B cell (primary cell): Measurements from ENCODE around the gene PTPRT. TPM values are rescaled to one million over a fixed set of nuclear protein-coding genes. Genes with fewer than 3 reads are reported as not detected.

Source experiments
- ATAC-seq: fragments of 200-7000 bp; cut with Tn5 transposase; one replicate; pipeline ENCODE4 v1.10.0; 2021; ENCODE audit warnings: low read depth, mild to moderate bottlenecking, moderate number of reproducible peaks, moderate library complexity
- CTCF ChIA-PET: fragments of 350-600 bp; sonication (Branson Sonifier 250); formaldehyde crosslinking; loops from one replicate; lab custom pipeline; 2021; ENCODE audit warnings: antibody characterized with exemption, inconsistent platforms; lab: Charles Lee
- POLR2A ChIA-PET: fragments of 350-600 bp; sonication (Branson Sonifier 250); formaldehyde crosslinking; loops from one replicate; lab custom pipeline; 2021; ENCODE audit warnings: antibody characterized with exemption; lab: Charles Lee
- DNase-seq: peaks from one replicate; pipeline ENCODE4 v3.0.0; 2013
- H2AFZ ChIP-seq: 2 replicates; pipeline ENCODE4 v1.6.1; 2012; ENCODE audit warnings: mild to moderate bottlenecking, low read depth, low read length; ENCODE audit not compliant: insufficient read depth, poor library complexity, severe bottlenecking
- H3K27ac ChIP-seq, 2 donors: 1 replicate in 1 of 2; 2 replicates in 1 of 2; pipeline ENCODE4 v1.5.1; 2012 to 2013; ENCODE audit warnings: low read length in 2 of 2, mild to moderate bottlenecking in 2 of 2, moderate library complexity in 1 of 2
- H3K27me3 ChIP-seq, 4 experiments: fragments of 200-600 bp in 1 of 4; sonication (generic) in 1 of 4; replicated peaks in 1 of 4; 1 replicate in 2 of 4; 2 replicates in 2 of 4; pipeline versions ENCODE4 v1.6.1 to v1.7.0; 2013 to 2016; ENCODE audit warnings: low read length in 3 of 4, mild to moderate bottlenecking in 2 of 4, mixed read lengths in 1 of 4, moderate library complexity in 1 of 4; ENCODE audit not compliant: insufficient read depth in 4 of 4, control insufficient read depth in 3 of 4; ENCODE audit errors: control extremely low read depth in 1 of 4
- H3K36me3 ChIP-seq, 2 experiments: replicated peaks in 1 of 2; 1 replicate in 1 of 2; 2 replicates in 1 of 2; pipeline versions ENCODE4 v1.6.1 to v1.7.1; 2013; ENCODE audit warnings: low read length in 1 of 2; ENCODE audit not compliant: insufficient read depth in 2 of 2, control insufficient read depth in 1 of 2; ENCODE audit errors: control extremely low read depth in 1 of 2, extremely low read depth in 1 of 2
- H3K4me1 ChIP-seq, 2 donors: fragments of 200-600 bp in 1 of 2; sonication (generic) in 1 of 2; 1 replicate in 1 of 2; 2 replicates in 1 of 2; pipeline versions ENCODE4 v1.5.1 to v1.6.1; 2013 to 2017; ENCODE audit warnings: low read length in 2 of 2; ENCODE audit not compliant: control insufficient read depth in 2 of 2, insufficient read depth in 2 of 2
- H3K4me2 ChIP-seq: replicated peaks from 2 replicates; pipeline ENCODE3; 2012; ENCODE audit warnings: mild to moderate bottlenecking, low read depth, low read length; ENCODE audit not compliant: poor library complexity, severe bottlenecking
- H3K4me3 ChIP-seq, 5 experiments: fragments of 200-600 bp in 1 of 5; sonication (generic) in 1 of 5; 1 replicate in 3 of 5; 2 replicates in 2 of 5; pipeline versions ENCODE4 v1.5.1 to v1.7.0; 2011 to 2016; ENCODE audit warnings: low read length in 4 of 5, mild to moderate bottlenecking in 4 of 5, low read depth in 2 of 5, control low read depth in 1 of 5, moderate library complexity in 1 of 5; ENCODE audit not compliant: insufficient read depth in 1 of 5; ENCODE audit errors: control extremely low read depth in 1 of 5, extremely low read depth in 1 of 5
- H3K79me2 ChIP-seq: fragments of 200-600 bp; sonication (generic); one replicate; pipeline ENCODE4 v1.6.0; 2016; ENCODE audit warnings: low read length; ENCODE audit not compliant: control insufficient read depth, insufficient read depth
- H3K9ac ChIP-seq: fragments of 200-600 bp; sonication (generic); 2 replicates; pipeline ENCODE4 v1.6.1; 2017; ENCODE audit warnings: mild to moderate bottlenecking, low read length, moderate library complexity
- H3K9me3 ChIP-seq, 3 donors: one replicate each; pipeline versions ENCODE4 v1.6.1 to v1.7.1; 2013; ENCODE audit warnings: low read length in 2 of 3; ENCODE audit not compliant: control insufficient read depth in 2 of 3, insufficient read depth in 1 of 3; ENCODE audit errors: control extremely low read depth in 1 of 3
- H4K20me1 ChIP-seq: 2 replicates; pipeline ENCODE4 v1.6.0; 2012; ENCODE audit warnings: mild to moderate bottlenecking, low read length; ENCODE audit not compliant: insufficient read depth, control insufficient read depth, poor library complexity, severe bottlenecking
- H3K27ac Mint-ChIP-seq: one replicate; pipeline ENCODE4 v1.8.0; 2021; ENCODE audit warnings: mixed read lengths
- H3K27me3 Mint-ChIP-seq: one replicate; pipeline ENCODE4 v1.8.0; 2021; ENCODE audit warnings: mixed read lengths
- H3K4me1 Mint-ChIP-seq: one replicate; pipeline ENCODE4 v1.8.0; 2021; ENCODE audit warnings: mixed read lengths
- H3K4me3 Mint-ChIP-seq: one replicate; pipeline ENCODE4 v1.8.0; 2021; ENCODE audit warnings: mixed read lengths
- H3K9me3 Mint-ChIP-seq: one replicate; pipeline ENCODE4 v1.8.0; 2022; ENCODE audit warnings: mixed read lengths; ENCODE audit not compliant: insufficient read depth
- EZH2 ChIP-seq: IDR thresholded peaks from 2 replicates; pipeline ENCODE4 v1.6.1; 2012; ENCODE audit warnings: borderline replicate concordance, low read depth, mild to moderate bottlenecking, moderate library complexity, low read length; ENCODE audit not compliant: insufficient read depth, poor library complexity, severe bottlenecking
- WGBS: methylation state at CpG from one replicate; pipeline ENCODE4 v1.1.5; 2013; ENCODE audit warnings: missing lambda C conversion rate; ENCODE audit not compliant: insufficient coverage; 5-methylcytosine and 5-hydroxymethylcytosine counted together
- intact Hi-C: fragments of 100-400 bp; cut with micrococcal nuclease; formaldehyde crosslinking; loops from one replicate; pipeline ENCODE4 v1.10.0; 2022
- polyA plus RNA-seq: library from polyadenylated mRNA; depleted of rRNA; stranded (reverse); fragments of >200 nt; gene quantifications from 2 replicates; pipeline ENCODE4 v1.2.3, GENCODE V29; 2012
- total RNA-seq, 2 donors: library from RNA; stranded (reverse); fragments of 120-200 nt in 1 of 2; gene quantifications; 1 replicate in 1 of 2; 2 replicates in 1 of 2; pipeline versions ENCODE4 v1.2.3 to v1.2.4, GENCODE V29; 2013 to 2022
- TF ChIP-seq, protein P1 (sequence below): fragments of 200-600 bp; IDR thresholded peaks from one replicate; pipeline ENCODE4 v1.8.0; 2022; ENCODE audit warnings: antibody characterized with exemption, mild to moderate bottlenecking

The PTPRT gene
- total and polyA plus RNA-seq, 2 donors (not counting 1 experiment from before 2014, with no cell fraction given): not detected

DNA sequence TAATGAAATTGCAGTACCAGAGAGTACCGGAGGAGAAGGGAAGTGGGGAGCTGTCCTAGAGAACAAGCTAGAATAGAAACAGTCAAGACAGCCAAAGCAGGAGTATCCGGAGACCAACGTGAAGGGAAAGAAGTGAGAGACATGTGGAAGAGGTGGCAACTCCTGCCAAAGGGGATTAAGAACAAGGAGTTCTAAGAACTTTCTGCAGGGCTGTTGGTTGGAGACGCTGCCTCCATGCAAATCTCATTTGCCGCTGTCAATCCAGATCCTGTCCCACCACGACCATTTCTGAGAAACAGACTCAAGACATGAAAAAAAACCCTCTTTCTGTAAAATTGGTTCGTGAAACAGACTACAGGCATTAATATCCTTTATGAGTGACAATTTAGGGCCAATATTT, 595.7 kb downstream of the PTPRT start:
- Mint-ChIP-seq H3K9me3 (no peaks in the 10 kb centered on the region), H3K27me3 (no peaks in the 10 kb centered on the region), H3K4me3 (no peak overlapping the region), H3K4me1 (no peaks in the 10 kb centered on the region), H3K27ac (no peak overlapping the region)
- H3K9me3 ChIP-seq: no peaks in the 10 kb centered on the region
- ChIA-PET CTCF (no interaction called here), POLR2A (no interaction called here)
- H3K4me3 ChIP-seq: no peak overlapping the region
- no peaks in the 10 kb centered on the region for H3K79me2 ChIP-seq
- H2AFZ ChIP-seq: no peak overlapping the region
- intact Hi-C loops: no loop called here
- no peaks in the 10 kb centered on the region for H3K4me1 ChIP-seq
- H3K27me3 ChIP-seq: no peaks in the 10 kb centered on the region
- no peaks in the 10 kb centered on the region for H4K20me1 ChIP-seq
- H3K27ac ChIP-seq: no peak overlapping the region
- DNase-seq: no peak
- no peak overlapping the region for H3K9ac ChIP-seq
- ATAC-seq: no peak
- H3K4me2 ChIP-seq: no peak overlapping the region
- no peak for TF ChIP-seq EZH2
- TF ChIP-seq, protein P1, sequence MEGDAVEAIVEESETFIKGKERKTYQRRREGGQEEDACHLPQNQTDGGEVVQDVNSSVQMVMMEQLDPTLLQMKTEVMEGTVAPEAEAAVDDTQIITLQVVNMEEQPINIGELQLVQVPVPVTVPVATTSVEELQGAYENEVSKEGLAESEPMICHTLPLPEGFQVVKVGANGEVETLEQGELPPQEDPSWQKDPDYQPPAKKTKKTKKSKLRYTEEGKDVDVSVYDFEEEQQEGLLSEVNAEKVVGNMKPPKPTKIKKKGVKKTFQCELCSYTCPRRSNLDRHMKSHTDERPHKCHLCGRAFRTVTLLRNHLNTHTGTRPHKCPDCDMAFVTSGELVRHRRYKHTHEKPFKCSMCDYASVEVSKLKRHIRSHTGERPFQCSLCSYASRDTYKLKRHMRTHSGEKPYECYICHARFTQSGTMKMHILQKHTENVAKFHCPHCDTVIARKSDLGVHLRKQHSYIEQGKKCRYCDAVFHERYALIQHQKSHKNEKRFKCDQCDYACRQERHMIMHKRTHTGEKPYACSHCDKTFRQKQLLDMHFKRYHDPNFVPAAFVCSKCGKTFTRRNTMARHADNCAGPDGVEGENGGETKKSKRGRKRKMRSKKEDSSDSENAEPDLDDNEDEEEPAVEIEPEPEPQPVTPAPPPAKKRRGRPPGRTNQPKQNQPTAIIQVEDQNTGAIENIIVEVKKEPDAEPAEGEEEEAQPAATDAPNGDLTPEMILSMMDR: no peak
- H3K36me3 ChIP-seq: no peaks in the 10 kb centered on the region
- 92% methylated on average over 5 of the region's 7 CpGs for WGBS

DNA sequence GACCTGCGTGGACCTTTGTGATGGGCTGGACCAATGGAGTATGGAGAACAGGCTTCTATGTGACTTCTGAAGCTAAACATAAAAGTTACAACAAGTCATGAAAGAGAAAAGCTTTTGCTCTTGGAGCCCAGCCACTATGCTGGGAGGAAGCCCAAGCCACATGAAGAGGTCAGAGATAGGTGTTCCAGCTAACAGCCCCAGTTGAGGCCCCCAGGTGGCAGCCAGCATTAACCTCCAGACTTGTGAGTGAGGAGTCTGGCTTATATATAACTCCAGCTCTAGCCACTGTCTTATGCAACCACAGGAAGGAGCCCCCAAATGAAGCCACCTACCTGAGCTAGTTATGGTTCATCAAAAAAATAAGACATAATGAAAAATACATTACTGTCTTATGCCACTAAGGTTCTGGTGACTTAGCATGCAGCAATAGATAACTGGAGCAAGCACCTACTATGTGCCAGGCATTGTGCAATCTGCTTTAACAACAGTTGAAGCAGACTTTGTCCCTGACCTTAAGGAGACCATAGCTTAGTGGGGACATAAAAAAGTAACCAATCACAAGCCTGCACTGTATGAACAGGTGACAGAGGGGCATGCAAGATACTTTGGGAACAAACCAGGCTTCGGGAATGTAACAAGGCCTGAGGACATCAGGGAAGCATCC, 599.6 kb downstream of the PTPRT start:
- H3K4me2 ChIP-seq: no peak overlapping the region
- no peaks in the 10 kb centered on the region for H4K20me1 ChIP-seq
- H3K4me3 ChIP-seq: no peak overlapping the region
- Mint-ChIP-seq H3K9me3 (no peaks in the 10 kb centered on the region), H3K4me3 (no peak overlapping the region), H3K27me3 (peaks cover 4% of the 10 kb centered on the region), H3K4me1 (no peaks in the 10 kb centered on the region), H3K27ac (no peak overlapping the region)
- H3K36me3 ChIP-seq: no peaks in the 10 kb centered on the region
- WGBS: no CpG with 5 or more reads among the region's 2 CpGs
- ATAC-seq (no peak), DNase-seq (no peak)
- TF ChIP-seq EZH2: no peak
- no peak overlapping the region for H3K27ac ChIP-seq
- H3K79me2 ChIP-seq: no peaks in the 10 kb centered on the region
- peaks cover 0 to 6% (median 0%) of the 10 kb centered on the region in 3 donors for H3K9me3 ChIP-seq
- H3K9ac ChIP-seq: no peak overlapping the region
- CTCF ChIA-PET: no interaction called here
- no peaks in the 10 kb centered on the region for H3K4me1 ChIP-seq
- H3K27me3 ChIP-seq: no peaks in the 10 kb centered on the region
- POLR2A ChIA-PET: no interaction called here
- intact Hi-C loops: no loop called here
- no peak overlapping the region for H2AFZ ChIP-seq
